Sciatic nerve (tissue), 2 donors: ENCODE measurements around the gene CACNA1B. TPM values are rescaled to one million over a fixed set of nuclear protein-coding genes. Genes with fewer than 3 reads are reported as not detected.
"Not testable (repeated sequence)": the region's sequence is repeated elsewhere in the genome, so short reads cannot be mapped to it uniquely, and the experiment has no call there.

ENCODE experiments used
- ATAC-seq: fragments of 200-7000 bp; cut with Tn5 transposase; one replicate; pipeline ENCODE4 v1.9.1; 2020; ENCODE audit warnings: mild to moderate bottlenecking, moderate library complexity
- DNase-seq: peaks from one replicate; pipeline ENCODE4 v3.0.0-alpha.2; 2020; ENCODE audit warnings: low spot score
- intact Hi-C: fragments of 100-400 bp; cut with DNase I; formaldehyde crosslinking; loops from one replicate; pipeline ENCODE4 v1.14.2; 2022
- total RNA-seq: library from RNA; stranded (reverse); fragmentation: NEBNext Ultra II Directional; extraction: Animal tissue kit (Norgen Biotek cat#: 25700); gene quantifications from one replicate; pipeline ENCODE4 v1.2.1, GENCODE V29; 2021
- donor health status: DM: no; HTN: no; CAD: no.
- donor health status: DM: no; HTN: no; CAD: no.

The CACNA1B gene
- total RNA-seq, 1 donor from 2014 or later, result 0.09 TPM

- intact Hi-C loops, ATAC-seq, DNase-seq: not testable (repeated sequence)
Observed at GRCh38 chr9:138019514-138019913, 141.9 kb downstream of the CACNA1B start.

GRCh38 chr9:138020120-138020794 is 142.7 kb downstream of the CACNA1B start:
- ATAC-seq, result no peak
- intact Hi-C loops, result no loop called here
- DNase-seq, result no peak

- intact Hi-C loops, result no loop called here
- DNase-seq, result no peak
- no peak for ATAC-seq
Observed at GRCh38 chr9:138020795-138021182, 143.2 kb downstream of the CACNA1B start.

GRCh38 chr9:138021251-138022056 is 143.9 kb downstream of the CACNA1B start:
- ATAC-seq, result no peak
- intact Hi-C loops, result no loop called here
- no peak for DNase-seq

GRCh38 chr9:138022121-138022741 is 144.6 kb downstream of the CACNA1B start:
- DNase-seq (no peak), ATAC-seq (no peak)
- intact Hi-C loops, result no loop called here

GRCh38 chr9:138022756-138023393 is 145.3 kb downstream of the CACNA1B start:
- no peak for ATAC-seq
- DNase-seq, result peak; percentile 45

GRCh38 chr9:138023394-138024124 is 146.0 kb downstream of the CACNA1B start:
- ATAC-seq (no peak), DNase-seq (peak; percentile 35)
- intact Hi-C loops, result no loop called here

More at GRCh38 chr9:138022756-138023393, 145.3 kb downstream of the CACNA1B start:
- intact Hi-C loops, result no loop called here

GRCh38 chr9:138024131-138024530 is 146.5 kb downstream of the CACNA1B start:
- intact Hi-C loops, result no loop called here
- ATAC-seq (no peak), DNase-seq (peak; percentile 43)

- intact Hi-C loops, result no loop called here
Observed at GRCh38 chr9:138024831-138025291, 147.3 kb downstream of the CACNA1B start.

GRCh38 chr9:138025417-138025816 is 147.8 kb downstream of the CACNA1B start:
- intact Hi-C loops, result no loop called here
- ATAC-seq, result no peak
- peak; percentile 19 for DNase-seq

More at GRCh38 chr9:138024831-138025291, 147.3 kb downstream of the CACNA1B start:
- peak; percentile 22 for DNase-seq
- no peak for ATAC-seq

- ATAC-seq (no peak), DNase-seq (peak; percentile 27)
- intact Hi-C loops, result no loop called here
Observed at GRCh38 chr9:138025908-138026307, 148.3 kb downstream of the CACNA1B start.

- DNase-seq (no peak), ATAC-seq (no peak)
- intact Hi-C loops, result no loop called here
Observed at GRCh38 chr9:138028596-138028995, 151.0 kb downstream of the CACNA1B start.

- intact Hi-C loops, result no loop called here
- ATAC-seq, result no peak
Observed at GRCh38 chr9:138031186-138031585, 153.6 kb downstream of the CACNA1B start.

GRCh38 chr9:138033950-138034349 is 156.4 kb downstream of the CACNA1B start:
- DNase-seq, result no peak
- intact Hi-C loops, result no loop called here
- ATAC-seq, result no peak

More at GRCh38 chr9:138031186-138031585, 153.6 kb downstream of the CACNA1B start:
- no peak for DNase-seq

- intact Hi-C loops, result no loop called here
- DNase-seq, result no peak
Observed at GRCh38 chr9:138037140-138037539, 159.6 kb downstream of the CACNA1B start.

GRCh38 chr9:138038244-138038671 is 160.7 kb downstream of the CACNA1B start:
- no peak for ATAC-seq
- DNase-seq, result no peak
- intact Hi-C loops, result no loop called here

More at GRCh38 chr9:138037140-138037539, 159.6 kb downstream of the CACNA1B start:
- no peak for ATAC-seq

- intact Hi-C loops, result no loop called here
- DNase-seq (peak; percentile 25), ATAC-seq (no peak)
Observed at GRCh38 chr9:138040446-138041430, 163.2 kb downstream of the CACNA1B start.
